Gastrocnemius medialis (tissue), 4 donors: ENCODE measurements around the gene NFASC.

Source experiments
- POLR2A ChIP-seq, 2 donors: fragments of 450-650 bp; IDR thresholded peaks; one replicate each; pipeline ENCODE4 v1.6.1; 2017; ENCODE audit warnings: antibody characterized with exemption in 2 of 2, mild to moderate bottlenecking in 2 of 2, moderate library complexity in 2 of 2
- TF ChIP-seq, protein P1 (sequence below), 5 experiments: fragments of 450-650 bp in 3 of 5; fragments of 200-600 bp in 2 of 5; sonication (generic) in 2 of 5; IDR thresholded peaks in 4 of 5; conservative IDR thresholded peaks in 1 of 5; 1 replicate in 4 of 5; 2 replicates in 1 of 5; pipeline ENCODE4 v1.5.1; 2016 to 2019; ENCODE audit warnings: antibody characterized with exemption in 5 of 5, mild to moderate bottlenecking in 3 of 5, moderate library complexity in 3 of 5

DNA sequence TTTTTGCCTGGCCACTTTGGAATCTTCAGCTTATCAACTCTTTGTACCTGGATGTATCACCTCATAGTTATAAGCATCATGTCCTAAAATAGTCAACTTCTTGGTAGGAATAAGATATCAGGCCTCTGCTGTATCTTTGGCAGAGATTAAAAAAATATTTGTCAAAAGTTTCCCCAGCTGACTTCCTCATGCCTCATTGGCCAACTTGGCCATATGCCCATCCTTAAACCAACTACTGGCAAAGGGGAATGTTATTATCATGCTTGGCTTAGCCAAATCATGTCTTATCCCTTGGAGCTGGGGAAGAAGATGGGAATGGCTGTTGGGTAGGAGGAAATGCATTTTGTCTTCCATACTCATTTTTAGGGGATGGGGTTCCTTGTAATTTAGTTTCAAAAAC, 23.4 kb downstream of the NFASC start:
- TF ChIP-seq, protein P1, sequence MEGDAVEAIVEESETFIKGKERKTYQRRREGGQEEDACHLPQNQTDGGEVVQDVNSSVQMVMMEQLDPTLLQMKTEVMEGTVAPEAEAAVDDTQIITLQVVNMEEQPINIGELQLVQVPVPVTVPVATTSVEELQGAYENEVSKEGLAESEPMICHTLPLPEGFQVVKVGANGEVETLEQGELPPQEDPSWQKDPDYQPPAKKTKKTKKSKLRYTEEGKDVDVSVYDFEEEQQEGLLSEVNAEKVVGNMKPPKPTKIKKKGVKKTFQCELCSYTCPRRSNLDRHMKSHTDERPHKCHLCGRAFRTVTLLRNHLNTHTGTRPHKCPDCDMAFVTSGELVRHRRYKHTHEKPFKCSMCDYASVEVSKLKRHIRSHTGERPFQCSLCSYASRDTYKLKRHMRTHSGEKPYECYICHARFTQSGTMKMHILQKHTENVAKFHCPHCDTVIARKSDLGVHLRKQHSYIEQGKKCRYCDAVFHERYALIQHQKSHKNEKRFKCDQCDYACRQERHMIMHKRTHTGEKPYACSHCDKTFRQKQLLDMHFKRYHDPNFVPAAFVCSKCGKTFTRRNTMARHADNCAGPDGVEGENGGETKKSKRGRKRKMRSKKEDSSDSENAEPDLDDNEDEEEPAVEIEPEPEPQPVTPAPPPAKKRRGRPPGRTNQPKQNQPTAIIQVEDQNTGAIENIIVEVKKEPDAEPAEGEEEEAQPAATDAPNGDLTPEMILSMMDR (IDR thresholded peaks at IDR 0.05 in 4 of 5, conservative IDR thresholded peaks at IDR 0.05 in 1 of 5): no peak
- no peak for TF ChIP-seq POLR2A (IDR thresholded peaks at IDR 0.05)
